Activated effector memory CD4-positive, alpha-beta T cell treated with anti-CD3 and anti-CD28 coated beads, Interleukin-2, amount 50 U/mL, for 16 hours (primary cell): ENCODE measurements around the gene BTG2.

ENCODE experiments used
- DNase-seq: peaks from one replicate; pipeline ENCODE4 v3.0.0-alpha.2; 2020

Gene BTG2

DNA sequence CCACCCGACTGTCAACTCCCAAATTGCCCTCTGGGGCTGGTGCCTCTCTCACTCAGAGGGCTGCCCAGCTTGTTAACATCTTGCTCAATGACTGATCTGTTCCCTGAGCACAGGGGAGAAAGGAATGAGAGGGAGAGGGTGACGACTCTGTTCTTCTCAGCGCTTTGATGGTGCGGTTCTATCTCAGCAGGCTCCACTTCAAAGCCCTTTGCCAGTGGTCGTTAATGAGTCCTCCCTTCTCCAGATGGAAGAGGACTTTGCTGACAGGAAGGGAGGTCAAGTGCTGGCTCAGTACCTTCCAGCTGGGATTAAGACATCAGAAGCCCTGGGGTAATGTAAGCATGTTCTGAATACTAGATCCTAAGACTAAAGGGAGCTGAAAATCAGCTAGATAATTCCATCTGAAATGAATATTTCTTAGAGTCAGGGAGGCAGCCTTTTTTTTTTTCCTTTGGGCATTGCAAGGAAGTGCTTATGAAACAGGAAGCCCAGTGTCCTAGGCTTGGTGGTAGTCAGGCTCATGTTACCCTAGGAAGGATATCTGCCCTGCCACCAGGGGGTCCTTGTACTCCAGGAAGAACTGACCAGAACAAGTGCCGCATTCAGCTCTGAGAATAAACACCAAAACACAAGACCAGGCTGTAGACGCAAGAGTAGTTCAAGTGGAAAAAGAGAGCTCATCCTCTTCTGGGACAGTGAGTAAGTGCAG lies 40.9 kb downstream of the BTG2 start:
- DNase-seq: no peak

DNA sequence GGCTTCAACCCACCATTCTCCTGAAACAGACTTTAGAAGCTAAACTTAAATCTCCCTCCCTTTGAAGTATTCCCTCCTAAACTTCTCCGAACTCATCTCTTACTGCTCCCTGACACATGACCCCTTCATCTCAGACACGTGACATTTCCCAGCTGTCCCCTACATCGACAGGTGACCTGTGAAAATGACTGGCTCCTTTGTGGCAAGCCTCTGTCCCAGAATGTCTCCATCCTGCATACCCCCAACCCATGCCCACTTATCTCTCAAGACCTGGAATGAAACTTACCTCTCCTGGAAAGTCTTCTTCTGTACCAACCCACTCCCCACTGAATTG lies 41.4 kb downstream of the BTG2 start:
- DNase-seq: no peak

DNA sequence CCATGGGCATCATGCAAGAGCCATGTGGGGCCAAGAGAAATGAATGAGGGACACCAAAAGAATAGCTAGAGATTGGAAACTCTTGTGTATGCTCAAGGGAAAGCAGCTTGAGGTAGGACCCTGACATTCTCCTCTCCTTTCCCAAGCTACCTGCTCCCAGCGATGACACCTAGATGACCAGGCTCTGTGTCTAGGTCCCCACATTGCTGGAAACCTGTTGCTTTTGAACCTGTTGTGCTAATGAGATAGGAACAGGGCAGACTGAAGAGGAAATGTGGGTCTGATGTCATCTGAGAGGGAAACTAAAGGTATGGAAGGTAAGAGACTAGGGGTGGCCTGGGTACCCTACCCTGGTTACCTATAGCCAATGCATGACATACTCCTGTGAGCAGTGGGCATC lies 43.8 kb downstream of the BTG2 start:
- no peak for DNase-seq

DNA sequence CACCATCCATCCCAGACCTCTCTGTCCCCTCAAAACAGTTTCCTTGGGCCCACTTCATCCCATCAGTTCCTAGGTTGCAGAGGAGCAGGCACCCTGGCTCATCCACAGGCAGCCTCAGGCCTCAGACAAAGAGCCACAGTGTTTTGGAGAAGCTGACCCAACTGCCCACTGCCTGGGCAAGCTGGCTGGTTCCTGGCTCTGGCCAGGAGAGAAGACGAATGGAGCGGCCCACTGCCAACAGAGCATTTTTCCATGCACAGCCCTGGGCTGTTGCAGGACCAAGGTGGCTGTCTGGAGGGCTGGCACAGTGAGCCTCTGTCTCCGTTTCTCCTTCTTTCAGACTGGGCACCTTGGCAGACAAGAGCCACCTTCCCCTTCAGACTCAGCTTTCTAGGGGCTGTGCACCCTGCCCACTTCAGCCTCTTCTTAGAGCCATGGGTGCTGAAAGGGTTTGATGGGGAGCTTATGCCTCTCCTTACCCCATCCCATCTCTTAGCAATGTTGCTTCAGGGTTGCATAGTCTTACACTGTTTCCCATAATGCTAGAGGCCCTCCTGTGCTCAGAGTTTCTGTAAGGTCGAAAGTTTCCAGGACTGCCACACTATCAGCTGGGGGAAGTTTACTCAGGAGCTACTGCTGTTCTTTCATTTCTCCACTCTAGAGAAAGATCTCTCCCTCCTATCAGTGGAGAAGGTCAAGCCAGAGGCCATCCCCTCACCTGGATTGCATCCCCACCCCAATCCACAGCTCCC lies 44.6 kb downstream of the BTG2 start:
- no peak for DNase-seq

DNA sequence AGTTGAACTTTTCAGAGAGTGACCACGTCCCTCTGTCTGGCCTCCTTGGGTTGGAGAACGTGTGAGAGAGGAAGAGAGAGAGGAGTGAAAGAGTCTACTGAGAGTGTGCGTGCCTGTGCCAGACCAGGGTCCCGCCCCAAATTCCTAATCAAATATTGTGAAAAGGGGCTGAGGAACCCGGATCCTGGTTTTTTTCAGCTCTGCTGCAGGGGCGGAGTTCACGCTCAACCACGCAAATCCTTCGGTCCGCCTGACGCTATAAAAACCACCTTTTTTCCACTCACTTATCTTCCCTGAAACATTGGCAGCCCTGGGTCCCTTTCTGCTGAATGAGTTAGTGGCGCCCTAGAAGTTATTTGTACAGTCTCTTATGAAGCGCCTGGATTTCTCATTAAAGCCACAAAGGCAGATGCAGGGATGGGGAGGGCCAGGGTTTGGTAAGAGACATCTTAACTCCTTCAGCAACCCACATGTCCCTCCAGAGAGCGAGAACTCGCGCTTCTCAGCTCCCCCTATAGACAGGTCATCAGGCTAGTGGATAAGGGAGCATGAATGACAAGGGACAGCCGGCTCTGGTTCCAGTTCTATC lies 45.8 kb downstream of the BTG2 start, which contains the start of gene FMOD:
FMOD (minus strand) TSS at position 86 of the 589 bp plus-strand sequence. CDS start 2,852 bp downstream, outside the sequence.
- DNase-seq: no peak

DNA sequence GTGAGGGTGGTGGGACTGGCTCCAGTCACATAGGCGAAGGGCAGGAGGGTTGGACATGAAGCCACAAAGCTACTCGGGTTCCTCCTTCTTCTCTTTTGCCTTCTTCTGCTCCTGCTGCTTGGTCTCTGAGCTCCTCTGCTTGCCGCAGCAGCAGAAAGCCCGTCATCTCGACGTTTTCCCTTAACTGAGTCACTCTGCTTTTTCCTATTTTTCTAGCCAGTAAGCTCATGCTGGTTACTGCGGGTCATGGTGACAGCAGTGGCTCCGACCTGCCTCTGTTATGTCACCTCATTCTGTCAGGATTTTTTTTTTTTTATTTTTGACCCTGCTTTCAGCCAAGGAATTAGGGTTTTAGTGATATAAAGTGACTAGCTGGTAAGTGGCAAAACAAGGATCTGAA lies 48.2 kb downstream of the BTG2 start:
- DNase-seq: no peak

DNA sequence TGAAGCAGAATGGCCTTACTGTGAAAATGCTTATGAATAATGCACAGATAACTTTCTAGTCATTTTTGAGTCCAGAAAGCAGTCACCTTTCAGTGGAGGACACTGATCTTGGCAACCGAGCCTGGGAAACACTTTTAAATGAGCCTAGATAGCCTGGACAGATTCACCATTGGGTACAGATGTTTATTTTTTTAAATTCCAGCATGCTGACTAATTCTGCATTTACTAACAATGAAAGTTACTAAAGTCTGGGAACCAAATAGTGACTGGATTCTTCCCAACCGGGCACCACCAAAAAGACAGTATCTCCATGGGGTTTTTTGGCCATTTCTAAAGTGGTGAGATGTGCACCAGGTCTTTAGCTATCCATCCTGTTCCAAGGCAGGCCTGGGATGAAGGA lies 48.9 kb downstream of the BTG2 start:
- no peak for DNase-seq

DNA sequence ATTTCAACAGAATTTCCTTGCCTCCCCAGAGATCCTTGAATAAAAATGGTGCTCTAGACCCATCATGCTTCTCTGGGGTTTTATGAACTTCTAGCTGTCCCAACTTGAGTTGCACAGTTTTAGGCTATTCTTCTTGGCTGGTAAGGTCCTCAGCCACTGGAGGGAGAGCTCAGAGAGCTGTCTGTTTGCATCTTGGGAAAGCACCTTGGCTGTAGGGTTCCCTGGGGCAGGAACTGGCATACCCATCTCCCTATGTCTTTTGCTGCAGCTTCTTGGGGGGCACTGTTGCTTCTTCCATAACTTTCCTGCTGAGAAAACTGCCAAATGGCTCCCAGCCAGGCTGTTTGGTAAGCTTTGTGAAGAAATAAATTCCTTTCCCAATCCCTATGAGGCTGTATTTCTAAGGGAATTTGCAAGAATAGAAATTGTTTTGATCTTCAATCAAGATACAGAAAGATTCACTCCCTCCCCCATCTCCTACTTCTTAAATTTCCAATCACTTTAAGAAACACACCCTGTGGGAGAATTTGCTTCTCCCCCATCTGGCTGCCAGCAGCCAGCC lies 53.8 kb downstream of the BTG2 start:
- DNase-seq: no peak
